ENCODE measurements around the gene PCARE. TPM values are rescaled to one million over a fixed set of nuclear protein-coding genes. Genes with fewer than 3 reads are reported as not detected.

The PCARE gene
- total and polyA plus RNA-seq, 2 donors (not counting 1 experiment from before 2014, with no cell fraction given): not detected

- Histone ChIP-seq H3K4me3 (replicated peaks in 1 of 4; ENCODE audit: control extremely low read depth in 1 of 4, insufficient read depth in 1 of 4, low read depth in 3 of 4, low read length in 4 of 4) (no peak overlapping the region), H2AFZ (ENCODE audit: low read length) (no peak overlapping the region), H3K27ac (ENCODE audit: insufficient read depth, low read length) (no peak overlapping the region), H3K79me2 (ENCODE audit: control insufficient read depth, insufficient read depth, low read length) (no peaks in the 10 kb centered on the region), H3K9me3 (ENCODE audit: control insufficient read depth, insufficient read depth, low read depth, low read length) (no peaks in the 10 kb centered on the region), H3K9ac (ENCODE audit: insufficient read depth, low read length) (no peak overlapping the region), H3K4me2 (ENCODE audit: extremely low read depth, insufficient read depth, low read length) (no peak overlapping the region), H4K20me1 (ENCODE audit: control insufficient read depth, extremely low read depth, insufficient read depth, low read length) (no peaks in the 10 kb centered on the region), H3K4me1 (ENCODE audit: control insufficient read depth, extremely low read depth, insufficient read depth, low read length) (no peaks in the 10 kb centered on the region), H3K36me3 (ENCODE audit: control insufficient read depth, insufficient read depth, low read length) (no peaks in the 10 kb centered on the region), H3K27me3 (ENCODE audit: control insufficient read depth, insufficient read depth, low read length) (no peaks in the 10 kb centered on the region)
- DNase-seq (ENCODE audit: low read depth in 2 of 2): peak in 1 of 2 donors; percentile 58
- TF ChIP-seq CTCF (conservative IDR thresholded peaks at IDR 0.05 in 1 of 2, IDR thresholded peaks at IDR 0.05 in 1 of 2; ENCODE audit: low read depth in 1 of 2, low read length in 2 of 2) (no peak), EZH2 (IDR thresholded peaks at IDR 0.05; ENCODE audit: low read length, missing control alignments) (no peak)
These were observed 62.1 kb downstream of the PCARE start for GRCh38 chr2:29012211-29012681.

Other genes with a start within 250 kb of the PCARE start
- 14.4 and 14.6 TPM in 2 replicates for gene TRMT61B, start 204.2 kb downstream of the PCARE start, total RNA-seq
- 11.3 and 13.5 TPM in 2 replicates for gene TRMT61B, start 204.2 kb downstream of the PCARE start, polyA plus RNA-seq
- gene WDR43, start 179.9 kb downstream of the PCARE start, total RNA-seq: 71.5 and 80.9 TPM in 2 replicates
- gene WDR43, start 179.9 kb downstream of the PCARE start, polyA plus RNA-seq: 74.7 and 96.2 TPM in 2 replicates
- 0.26 and 0.33 TPM in 2 replicates for gene TOGARAM2, start 93.2 kb downstream of the PCARE start, total RNA-seq
- 0.09 and 0.15 TPM in 2 replicates for gene TOGARAM2, start 93.2 kb downstream of the PCARE start, polyA plus RNA-seq
- 123 and 127 TPM in 2 replicates for gene CLIP4, start 40.9 kb upstream of the PCARE start, total RNA-seq
- 39.9 and 40.3 TPM in 2 replicates for gene CLIP4, start 40.9 kb upstream of the PCARE start, polyA plus RNA-seq

Data from fibroblast of lung (primary cell).